IPS-18a (cell line): Measurements from ENCODE around the gene DOHH.
"Not testable (repeated sequence)": the region's sequence is repeated elsewhere in the genome, so short reads cannot be mapped to it uniquely, and the experiment has no call there.

ENCODE experiments used
- H3K27ac ChIP-seq: one replicate; pipeline ENCODE4 v1.5.1; 2013; ENCODE audit warnings: low read length
- H3K27me3 ChIP-seq: one replicate; pipeline ENCODE4 v1.6.1; 2013; ENCODE audit warnings: mild to moderate bottlenecking, low read length; ENCODE audit not compliant: control insufficient read depth, insufficient read depth
- H3K36me3 ChIP-seq: one replicate; pipeline ENCODE4 v1.6.1; 2013; ENCODE audit warnings: low read depth, low read length; ENCODE audit not compliant: control insufficient read depth
- H3K4me1 ChIP-seq: one replicate; pipeline ENCODE4 v1.6.1; 2013; ENCODE audit warnings: low read depth, low read length; ENCODE audit not compliant: control insufficient read depth
- H3K4me3 ChIP-seq: one replicate; pipeline ENCODE4 v1.5.1; 2013; ENCODE audit warnings: low read length
- H3K9ac ChIP-seq: one replicate; pipeline ENCODE4 v1.6.1; 2013; ENCODE audit warnings: mild to moderate bottlenecking, low read length, moderate library complexity
- H3K9me3 ChIP-seq: one replicate; pipeline ENCODE4 v1.6.1; 2013; ENCODE audit warnings: low read depth, low read length; ENCODE audit not compliant: control insufficient read depth

The DOHH gene

DNA sequence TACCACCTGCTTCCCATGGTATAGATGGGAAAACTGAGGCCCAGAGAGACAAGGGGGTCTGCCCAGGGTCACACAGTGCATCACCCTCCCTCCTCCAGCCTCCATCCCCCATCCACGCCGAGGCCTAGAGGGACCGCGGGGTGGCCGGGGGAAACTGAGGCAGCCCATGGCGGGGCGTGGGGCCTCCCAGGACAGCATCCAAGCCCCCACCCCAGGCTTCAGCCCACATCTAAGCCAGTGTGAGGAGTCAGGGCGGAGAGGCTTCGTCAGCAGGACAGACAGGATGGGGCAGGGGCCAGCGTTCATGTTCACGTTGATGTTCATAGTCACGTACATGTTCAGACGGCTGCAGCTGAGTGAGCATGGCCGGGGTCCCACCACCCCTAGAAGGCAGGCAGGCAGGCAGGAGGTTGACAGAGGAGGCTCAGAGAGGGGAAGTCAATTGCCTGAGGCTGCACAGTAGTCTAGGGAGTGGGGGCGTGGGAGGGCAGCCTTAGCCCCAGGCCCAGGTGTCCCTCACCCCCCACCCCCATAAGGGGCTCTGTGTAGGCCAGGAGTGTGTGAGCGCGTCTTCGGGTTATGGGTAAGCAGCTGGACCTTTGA is 43.4 kb downstream of the DOHH start:
- H3K27ac ChIP-seq = no peak overlapping the region
- no peak overlapping the region for H3K4me3 ChIP-seq

DNA sequence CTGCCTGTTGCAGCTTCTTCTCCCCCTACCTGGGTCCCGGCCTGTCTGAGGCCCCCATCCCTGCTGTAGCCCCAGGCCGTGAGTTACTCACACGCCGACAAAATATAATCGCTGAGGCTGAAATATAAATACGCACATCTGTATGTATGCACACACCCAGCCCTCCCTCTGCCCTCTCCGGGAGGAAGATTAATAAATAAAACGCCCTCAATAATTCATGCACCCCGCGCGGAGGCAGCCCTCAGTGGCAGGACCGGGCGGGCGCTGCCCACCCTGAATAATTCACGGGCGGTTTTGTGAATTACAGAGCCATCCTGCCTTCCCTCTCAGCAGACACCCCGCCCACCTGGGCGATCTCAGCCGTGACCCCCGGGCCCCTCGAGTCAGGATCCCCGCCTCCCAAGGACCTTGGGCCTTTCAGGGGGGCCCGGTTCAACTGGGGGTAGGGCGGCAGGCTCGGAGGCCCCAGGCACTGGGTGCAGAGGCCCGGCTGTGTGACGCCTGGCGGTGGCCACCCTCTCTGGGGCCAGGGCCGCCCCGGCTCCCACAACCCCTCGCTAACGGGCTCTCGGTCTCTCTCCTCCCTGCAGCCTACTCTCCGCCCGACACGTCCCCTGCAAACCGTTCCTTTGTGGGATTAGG is 44.4 kb downstream of the DOHH start:
- H3K27ac ChIP-seq = no peak overlapping the region
- peaks cover 43% of the 10 kb centered on the region for H3K27me3 ChIP-seq
- H3K4me1 ChIP-seq = peaks cover 4% of the 10 kb centered on the region
- no peak overlapping the region for H3K4me3 ChIP-seq
- no peaks in the 10 kb centered on the region for H3K9me3 ChIP-seq
- no peak overlapping the region for H3K9ac ChIP-seq
- no peaks in the 10 kb centered on the region for H3K36me3 ChIP-seq

More for the DNA sequence above, 43.4 kb downstream of the DOHH start:
- Histone ChIP-seq H3K9ac (no peak overlapping the region), H3K9me3 (no peaks in the 10 kb centered on the region), H3K36me3 (no peaks in the 10 kb centered on the region), H3K4me1 (peaks cover 4% of the 10 kb centered on the region), H3K27me3 (peaks cover 50% of the 10 kb centered on the region)

DNA sequence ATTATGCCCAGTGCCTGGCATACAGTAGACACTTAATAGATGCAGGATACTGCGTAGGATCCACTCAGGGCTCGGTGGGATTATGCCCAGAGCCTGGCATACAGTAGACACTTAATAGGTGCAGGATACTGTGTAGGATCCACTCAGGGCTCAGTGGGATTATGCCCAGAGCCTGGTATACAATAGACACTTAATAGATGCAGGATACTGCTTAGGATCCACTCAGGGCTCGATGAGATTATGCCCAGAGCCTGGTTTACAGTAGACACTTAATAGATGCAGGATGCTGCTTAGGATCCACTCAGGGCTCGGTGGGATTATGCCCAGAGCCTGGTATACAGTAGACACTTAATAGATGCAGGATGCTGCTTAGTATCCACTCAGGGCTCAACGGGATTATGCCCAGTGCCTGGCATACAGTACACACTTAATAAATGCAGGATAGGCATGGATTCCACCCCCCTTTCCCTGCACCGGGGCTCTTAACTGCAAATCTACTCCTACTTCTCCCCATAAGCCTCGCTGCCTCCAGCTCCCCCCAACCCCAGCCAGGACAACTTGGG is 45.0 kb downstream of the DOHH start:
- Histone ChIP-seq H3K36me3 (no peaks in the 10 kb centered on the region), H3K9ac (no peak overlapping the region), H3K4me3 (no peak overlapping the region), H3K27ac (no peak overlapping the region), H3K27me3 (peaks cover 37% of the 10 kb centered on the region), H3K4me1 (peaks cover 4% of the 10 kb centered on the region), H3K9me3 (no peaks in the 10 kb centered on the region)

DNA sequence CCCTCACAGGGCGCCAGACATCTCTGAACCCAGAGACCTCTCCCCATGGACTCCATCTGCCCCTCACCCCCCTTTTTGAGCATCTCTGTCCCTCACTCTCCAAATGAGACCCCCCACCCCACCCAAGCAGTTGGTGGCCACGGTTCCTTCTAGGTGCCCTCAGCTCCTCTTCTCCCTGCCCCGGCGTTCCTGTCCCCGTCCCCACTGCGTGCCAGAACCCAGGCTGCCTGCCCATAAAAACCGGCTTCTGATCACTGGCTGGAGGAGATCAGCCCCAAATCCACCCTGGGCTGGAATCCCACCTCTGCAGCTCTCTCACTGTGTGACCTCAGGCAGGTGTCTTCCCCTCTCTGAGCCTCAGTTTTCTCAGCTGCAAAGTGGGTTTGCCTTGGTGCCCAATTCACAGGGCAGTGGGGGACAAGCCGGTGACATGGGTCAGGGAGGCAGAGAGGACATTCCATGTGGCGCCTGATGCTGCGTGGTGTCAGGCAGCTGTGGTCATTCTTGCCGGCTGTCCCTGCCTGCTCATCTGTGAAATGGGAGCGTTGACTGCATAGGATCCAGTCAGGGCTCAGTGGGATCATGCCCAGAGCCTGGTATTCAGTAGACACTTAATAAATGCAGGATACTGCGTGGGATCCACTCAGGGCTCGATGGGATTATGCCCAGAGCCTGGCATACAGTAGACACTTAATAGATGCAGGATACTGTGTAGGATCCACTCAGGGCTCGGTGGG is 45.6 kb downstream of the DOHH start:
- Histone ChIP-seq H3K27me3 (peaks cover 31% of the 10 kb centered on the region), H3K9ac (no peak overlapping the region), H3K4me1 (peaks cover 4% of the 10 kb centered on the region), H3K36me3 (no peaks in the 10 kb centered on the region), H3K9me3 (no peaks in the 10 kb centered on the region), H3K27ac (no peak overlapping the region), H3K4me3 (no peak overlapping the region)

DNA sequence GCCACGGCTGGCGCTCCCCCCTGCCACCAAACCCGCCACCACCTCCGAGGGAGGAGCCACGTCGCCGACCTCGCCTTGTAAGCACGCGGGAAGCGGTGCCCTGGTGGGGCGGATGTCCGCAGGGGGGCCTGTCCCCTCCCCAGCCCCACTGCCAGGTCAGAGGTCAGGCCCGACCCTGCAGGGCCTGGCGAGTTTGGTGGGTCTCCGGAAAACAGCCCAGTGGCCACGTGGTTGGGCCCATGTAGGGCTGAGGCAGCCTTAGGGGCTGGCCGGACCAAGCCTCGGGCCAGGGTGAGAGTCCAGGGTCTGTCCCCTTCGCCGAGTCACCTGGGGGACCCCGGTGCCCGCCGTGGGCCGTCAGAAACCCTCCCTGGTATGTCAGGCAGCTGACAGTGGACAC is 46.6 kb downstream of the DOHH start:
- Histone ChIP-seq H3K9ac (no peak overlapping the region), H3K9me3 (no peaks in the 10 kb centered on the region), H3K27ac (no peak overlapping the region), H3K36me3 (no peaks in the 10 kb centered on the region), H3K4me1 (peaks cover 4% of the 10 kb centered on the region), H3K27me3 (peaks cover 21% of the 10 kb centered on the region), H3K4me3 (no peak overlapping the region)

DNA sequence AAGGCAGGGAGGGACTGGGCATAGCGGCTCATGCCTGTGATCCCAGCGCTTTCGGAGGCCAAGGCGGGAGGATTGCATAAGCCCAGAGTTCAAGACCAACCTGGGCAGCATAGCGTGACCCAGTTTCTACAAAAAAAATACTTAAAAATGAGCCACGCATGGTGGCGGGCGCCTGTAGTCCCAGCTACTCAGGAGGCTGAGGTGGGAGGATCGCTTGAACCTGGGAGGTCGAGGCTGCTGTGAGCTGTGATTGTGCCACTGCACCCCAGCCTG is 47.6 kb downstream of the DOHH start:
- not testable (repeated sequence) for H3K4me3 ChIP-seq, H3K4me1 ChIP-seq, H3K36me3 ChIP-seq

DNA sequence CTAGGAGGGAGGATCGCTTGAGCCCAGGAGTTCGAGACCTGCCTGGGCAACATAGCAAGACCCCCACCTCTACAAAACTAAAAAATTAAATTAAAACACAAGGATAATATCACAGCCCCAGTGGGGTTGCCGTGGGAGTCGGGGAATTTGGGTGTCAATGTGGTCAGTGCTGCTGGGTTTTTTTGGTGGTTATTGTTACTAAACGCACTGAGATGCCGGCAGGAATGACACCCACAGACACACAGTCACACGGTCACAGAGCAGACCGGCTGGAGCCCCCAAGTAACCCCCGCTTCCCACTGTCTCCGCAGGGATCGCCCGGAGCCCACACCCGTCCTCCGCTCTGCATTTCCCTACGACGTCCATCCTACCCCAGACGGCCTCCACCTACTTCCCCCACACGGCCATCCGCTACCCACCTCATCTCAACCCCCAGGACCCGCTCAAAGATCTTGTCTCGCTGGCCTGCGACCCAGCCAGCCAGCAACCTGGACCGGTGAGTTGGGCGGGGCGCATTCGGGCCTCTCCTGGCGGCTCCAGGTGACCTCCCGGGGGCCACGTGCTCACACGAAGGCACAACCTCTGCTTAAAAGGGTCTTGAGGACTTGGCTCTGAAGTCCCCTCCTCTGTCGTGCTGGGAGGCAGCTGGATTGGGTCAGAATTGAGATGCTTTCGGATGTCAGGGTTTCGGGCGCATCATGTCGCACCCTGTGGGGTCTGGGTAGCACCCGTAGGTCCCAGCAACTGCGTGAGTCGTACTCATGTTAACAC is 48.1 kb downstream of the DOHH start:
- no peaks in the 10 kb centered on the region for H3K9me3 ChIP-seq
- H3K4me1 ChIP-seq = no peaks in the 10 kb centered on the region
- no peak overlapping the region for H3K9ac ChIP-seq
- no peaks in the 10 kb centered on the region for H3K36me3 ChIP-seq
- H3K27ac ChIP-seq = no peak overlapping the region
- H3K4me3 ChIP-seq = no peak overlapping the region
- peaks cover 6% of the 10 kb centered on the region for H3K27me3 ChIP-seq

More for the DNA sequence above, 47.6 kb downstream of the DOHH start:
- not testable (repeated sequence) for H3K27ac ChIP-seq, H3K9ac ChIP-seq, H3K9me3 ChIP-seq
- H3K27me3 ChIP-seq = peaks cover 11% of the 10 kb centered on the region

DNA sequence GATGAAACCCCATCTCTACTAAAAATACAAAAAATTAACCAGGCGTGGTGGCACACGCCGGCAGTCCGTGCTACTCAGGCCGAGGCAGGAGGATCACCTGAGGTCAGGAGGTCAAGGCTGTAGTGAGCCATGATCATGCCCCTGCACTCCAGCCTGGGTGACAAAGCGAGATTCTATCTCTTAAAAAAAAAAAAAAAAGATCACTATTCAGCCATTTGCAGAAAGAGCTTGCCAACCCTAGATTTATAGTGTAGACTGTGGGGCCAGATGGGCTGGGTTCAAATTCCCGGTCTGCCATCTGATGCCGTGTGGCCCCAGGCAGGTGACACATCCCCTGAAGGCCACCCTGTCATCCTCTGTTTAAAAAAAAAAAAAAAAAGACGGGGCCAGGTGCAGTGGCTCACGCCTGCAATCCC is 49.0 kb downstream of the DOHH start:
- no peaks in the 10 kb centered on the region for H3K36me3 ChIP-seq
- no peak overlapping the region for H3K4me3 ChIP-seq
- no peak overlapping the region for H3K27ac ChIP-seq
- no peaks in the 10 kb centered on the region for H3K4me1 ChIP-seq
- H3K9ac ChIP-seq = no peak overlapping the region
- no peaks in the 10 kb centered on the region for H3K9me3 ChIP-seq
- no peaks in the 10 kb centered on the region for H3K27me3 ChIP-seq

DNA sequence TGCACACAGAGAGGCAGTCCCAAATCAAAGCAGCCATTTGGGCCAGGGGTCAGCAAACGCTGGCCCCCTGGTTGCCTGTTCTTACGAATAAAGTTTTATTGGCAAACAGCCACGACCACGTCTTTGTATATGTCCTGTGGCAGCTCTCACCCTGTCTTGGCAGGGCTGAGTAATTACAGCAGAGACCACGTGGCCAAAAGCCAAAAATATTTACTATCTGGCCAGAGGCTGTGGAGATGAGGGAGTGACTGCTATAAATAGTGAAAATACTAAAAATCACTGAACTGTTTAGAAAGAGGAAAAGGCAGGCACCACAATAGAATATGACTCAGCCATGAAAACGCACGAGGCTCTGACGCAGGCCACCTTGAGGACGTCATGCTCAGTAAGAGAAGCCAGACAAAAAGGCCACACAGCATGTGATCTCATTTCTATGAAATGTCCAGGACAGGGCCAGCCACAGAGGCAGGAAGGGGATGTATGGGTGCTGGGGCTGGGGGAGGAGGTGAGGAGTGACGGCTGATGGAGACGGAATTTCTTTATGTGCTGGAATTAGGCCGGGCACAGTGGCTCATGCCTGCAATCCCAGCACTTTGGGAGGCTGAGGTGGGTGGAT is 49.6 kb downstream of the DOHH start:
- Histone ChIP-seq H3K9ac (no peak overlapping the region), H3K27ac (no peak overlapping the region), H3K9me3 (no peaks in the 10 kb centered on the region), H3K4me1 (no peaks in the 10 kb centered on the region), H3K27me3 (no peaks in the 10 kb centered on the region), H3K4me3 (no peak overlapping the region), H3K36me3 (no peaks in the 10 kb centered on the region)

DNA sequence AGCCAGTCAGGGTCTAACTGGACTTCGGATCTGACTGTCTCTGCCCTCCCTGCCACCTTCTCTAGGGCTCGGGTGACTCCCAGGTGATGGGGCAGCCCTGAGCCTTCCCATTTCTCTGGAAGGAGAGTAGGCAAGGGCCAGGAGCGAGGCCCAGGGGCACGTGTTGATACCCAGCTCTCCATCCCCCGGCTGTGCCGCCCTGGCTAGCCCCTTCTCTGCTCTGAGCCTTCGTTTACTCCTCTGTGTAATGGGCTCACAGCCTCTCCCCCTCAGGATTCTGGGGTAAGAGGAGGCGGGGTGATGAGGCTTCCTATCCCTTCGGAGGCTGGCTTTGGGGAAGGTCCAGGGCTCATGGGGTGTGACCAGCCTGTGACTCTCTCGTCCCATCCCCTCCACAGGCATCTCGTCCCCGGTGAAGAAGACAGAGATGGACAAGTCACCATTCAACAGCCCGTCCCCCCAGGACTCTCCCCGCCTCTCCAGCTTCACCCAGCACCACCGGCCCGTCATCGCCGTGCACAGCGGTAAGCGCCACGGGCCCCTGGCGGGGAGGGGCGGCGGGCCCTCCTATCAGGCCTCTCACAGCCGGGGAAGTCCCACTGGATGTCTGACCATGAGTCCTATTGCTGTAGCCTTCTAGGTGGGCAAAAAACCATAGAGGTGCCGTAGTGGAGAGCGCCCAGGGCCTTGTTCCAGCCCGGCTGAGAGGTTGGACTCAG is 51.7 kb downstream of the DOHH start:
- no peak overlapping the region for H3K9ac ChIP-seq
- H3K9me3 ChIP-seq = no peaks in the 10 kb centered on the region
- no peak overlapping the region for H3K27ac ChIP-seq
- no peaks in the 10 kb centered on the region for H3K36me3 ChIP-seq
- no peaks in the 10 kb centered on the region for H3K27me3 ChIP-seq
- H3K4me3 ChIP-seq = no peak overlapping the region
- no peaks in the 10 kb centered on the region for H3K4me1 ChIP-seq
